Transverse colon (tissue), 4 donors: Measurements from ENCODE around the gene PXT1. TPM values are rescaled to one million over a fixed set of nuclear protein-coding genes. Genes with fewer than 3 reads are reported as not detected.

ENCODE experiments used
- DNase-seq: peaks from one replicate; pipeline ENCODE4 v3.0.0-alpha.2; 2019
- H3K27ac ChIP-seq, 4 donors: fragments of 200-600 bp; sonication (generic); 2 replicates each; pipeline ENCODE4 v1.5.1; 2016 to 2018; ENCODE audit warnings: inconsistent platforms in 4 of 4
- H3K27me3 ChIP-seq: fragments of 200-600 bp; sonication (generic); 2 replicates; pipeline ENCODE4 v1.5.1; 2017; ENCODE audit warnings: inconsistent platforms
- H3K36me3 ChIP-seq, 4 donors: fragments of 200-600 bp; sonication (generic); 2 replicates each; pipeline ENCODE4 v1.5.1; 2017 to 2019; ENCODE audit warnings: inconsistent platforms in 4 of 4
- H3K4me1 ChIP-seq, 4 donors: fragments of 200-600 bp; sonication (generic); 2 replicates each; pipeline ENCODE4 v1.5.1; 2017 to 2020; ENCODE audit warnings: inconsistent platforms in 4 of 4
- H3K4me3 ChIP-seq, 4 donors: fragments of 200-600 bp; sonication (generic); 1 replicate in 1 of 4; 2 replicates in 3 of 4; pipeline versions ENCODE4 v1.5.1 to v1.6.1; 2017 to 2019; ENCODE audit warnings: inconsistent platforms in 4 of 4
- H3K9me3 ChIP-seq, 2 donors: fragments of 200-600 bp; sonication (generic); 2 replicates each; pipeline ENCODE4 v1.5.1; 2017 to 2019; ENCODE audit warnings: inconsistent platforms in 2 of 2
- CTCF ChIP-seq, 5 experiments: fragments of 200-600 bp in 3 of 5; fragments of 450-650 bp in 2 of 5; sonication (generic) in 3 of 5; IDR thresholded peaks; 1 replicate in 2 of 5; 2 replicates in 3 of 5; pipeline ENCODE4 v1.5.1; 2016 to 2017; ENCODE audit warnings: antibody characterized with exemption in 5 of 5, inconsistent platforms in 3 of 5, mild to moderate bottlenecking in 2 of 5, moderate library complexity in 1 of 5
- EP300 ChIP-seq: sonication (generic); formaldehyde crosslinking; IDR thresholded peaks from one replicate; pipeline ENCODE4 v1.6.1; 2017; ENCODE audit warnings: antibody characterized with exemption, low read depth
- POLR2A ChIP-seq: fragments of 450-650 bp; IDR thresholded peaks from one replicate; pipeline ENCODE4 v1.6.1; 2016; ENCODE audit warnings: antibody characterized with exemption, mild to moderate bottlenecking, moderate library complexity
- POLR2AphosphoS5 ChIP-seq, 3 donors: sonication (generic); formaldehyde crosslinking; IDR thresholded peaks; one replicate each; pipeline ENCODE4 v1.6.1; 2016; ENCODE audit warnings: antibody characterized with exemption in 3 of 3
- WGBS, 2 donors: methylation state at CpG; one replicate each; pipeline ENCODE4 v1.1.5; 2018; ENCODE audit warnings: low coverage in 1 of 2; 5-methylcytosine and 5-hydroxymethylcytosine counted together
- in situ Hi-C, 4 donors: fragments of 200-750 bp; cut with MboI; loops; one replicate each; pipeline versions ENCODE4 v1.15.0 to v1.15.1; 2017; ENCODE audit warnings: low sequenced_read_pairs in 3 of 4, low pct_ligation_motif_present in 1 of 4, low pct_unique_long_range_greater_than_20kb in 1 of 4
- intact Hi-C: fragments of 100-400 bp; cut with DNase I; formaldehyde crosslinking; loops from one replicate; pipeline ENCODE4 v1.15.1; 2023; ENCODE audit warnings: low total_unique reads
- total RNA-seq, 4 donors: library from RNA; depleted of rRNA; stranded (reverse); fragments of >200 nt; gene quantifications; one replicate each; pipeline ENCODE4 v1.1.0, GENCODE V29; 2016

PXT1 gene
- total RNA-seq, 4 donors from 2014 or later = 0.14 TPM; not detected in 3

GRCh38 chr6:36399970-36400369 is 42.7 kb downstream of the PXT1 start:
- in situ Hi-C loops (loop anchor here in 1 of 4 donors (25.0 kb wide), 2 partner anchors 162 to 312 kb away; no protein-coding TSS in a partner anchor), intact Hi-C loops (no loop called here)
- no peaks in the 10 kb centered on the region for H3K36me3 ChIP-seq
- no peaks in the 10 kb centered on the region for H3K4me1 ChIP-seq
- H3K9me3 ChIP-seq = no peaks in the 10 kb centered on the region
- no peak for DNase-seq
- H3K27me3 ChIP-seq = no peaks in the 10 kb centered on the region
- no peak overlapping the region for H3K4me3 ChIP-seq
- H3K27ac ChIP-seq = no peak overlapping the region
- 69% methylated on average over 1 of the region's 1 CpG; no CpG with 5 or more reads in 1 of the 2 donors for WGBS, 2 donors
- no peak for TF ChIP-seq CTCF (IDR thresholded peaks at IDR 0.05)
- TF ChIP-seq POLR2AphosphoS5 (IDR thresholded peaks at IDR 0.05) = no peak
- no peak for TF ChIP-seq POLR2A
- no peak for TF ChIP-seq EP300

- no peak for TF ChIP-seq POLR2AphosphoS5 (IDR thresholded peaks at IDR 0.05)
- TF ChIP-seq EP300 = no peak
- TF ChIP-seq POLR2A = no peak
- no peak for TF ChIP-seq CTCF (IDR thresholded peaks at IDR 0.05)
- Histone ChIP-seq H3K36me3 (no peaks in the 10 kb centered on the region), H3K9me3 (no peaks in the 10 kb centered on the region), H3K27ac (no peak overlapping the region), H3K4me3 (no peak overlapping the region), H3K4me1 (peaks cover 0 to 5% (median 2%) of the 10 kb centered on the region in 4 donors), H3K27me3 (no peaks in the 10 kb centered on the region)
- 92 to 93% methylated on average over 4 to 5 of the region's 5 CpGs for WGBS, 2 donors
- intact Hi-C loops = no loop called here
- in situ Hi-C loops = no loop called here
- DNase-seq = no peak
Observed at GRCh38 chr6:36392621-36393020, 50.0 kb downstream of the PXT1 start.

GRCh38 chr6:36389353-36389752 is 53.3 kb downstream of the PXT1 start:
- Histone ChIP-seq H3K4me1 (peaks cover 0 to 15% (median 11%) of the 10 kb centered on the region in 4 donors), H3K27me3 (no peaks in the 10 kb centered on the region), H3K36me3 (no peaks in the 10 kb centered on the region), H3K9me3 (no peaks in the 10 kb centered on the region), H3K4me3 (no peak overlapping the region), H3K27ac (no peak overlapping the region)
- in situ Hi-C loops = no loop called here
- intact Hi-C loops = no loop called here
- no peak for TF ChIP-seq CTCF (IDR thresholded peaks at IDR 0.05)
- TF ChIP-seq POLR2A = no peak
- no peak for TF ChIP-seq EP300
- no peak for TF ChIP-seq POLR2AphosphoS5 (IDR thresholded peaks at IDR 0.05)
- no peak for DNase-seq

- Histone ChIP-seq H3K9me3 (no peaks in the 10 kb centered on the region), H3K4me1 (peaks cover 0 to 15% (median 11%) of the 10 kb centered on the region in 4 donors), H3K27me3 (no peaks in the 10 kb centered on the region), H3K27ac (peak within 1 kb of the TSS; percentile 40 to 81 (median 59)), H3K4me3 (peak within 1 kb of the TSS; percentile 55 to 81 (median 70)), H3K36me3 (no peaks in the 10 kb centered on the region)
- peak; percentile 28 for TF ChIP-seq POLR2A
- peak in 1 of 3 donors; percentile 51 for TF ChIP-seq POLR2AphosphoS5 (IDR thresholded peaks at IDR 0.05)
- TF ChIP-seq EP300 = no peak
- peak in 2 of 5 experiments; percentile 11 to 32 for TF ChIP-seq CTCF (IDR thresholded peaks at IDR 0.05)
- 15 to 40% methylated on average over 1 to 65 of the region's 65 CpGs for WGBS, 2 donors
- intact Hi-C loops = no loop called here
- DNase-seq = peak; percentile 66
- in situ Hi-C loops = no loop called here
Observed at GRCh38 chr6:36387440-36388303, 55.0 kb downstream of the PXT1 start, which contains the start of gene ETV7. TSS of gene ETV7 (minus strand) at chr6:36387669. CDS start at chr6:36387541, 128 bp downstream.
